ENCODE measurements around the gene SNAPC4. TPM values are rescaled to one million over a fixed set of nuclear protein-coding genes. Genes with fewer than 3 reads are reported as not detected.

The SNAPC4 gene
- total and polyA plus RNA-seq, 9 donors = 3.7 to 9.6 (median 8.7) TPM

DNA sequence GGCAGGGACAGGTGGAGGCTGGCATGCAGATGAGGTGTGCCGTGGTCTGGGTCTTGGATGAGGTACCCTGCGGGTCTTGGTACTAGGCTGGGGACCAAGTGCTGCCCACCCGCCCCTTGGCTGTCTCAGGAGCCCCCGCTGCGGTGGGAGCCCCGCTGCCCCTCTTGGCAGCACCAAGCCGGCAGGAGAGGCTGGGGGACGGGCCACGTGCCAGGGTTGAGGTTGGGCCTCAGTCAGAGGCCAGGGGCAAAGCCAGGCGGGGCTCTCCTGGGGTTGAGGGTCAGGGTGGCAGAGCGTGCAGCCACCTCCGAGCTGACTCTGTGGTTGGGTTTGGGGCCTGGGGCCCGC lies 28.5 kb downstream of the SNAPC4 start:
- Histone ChIP-seq H3K27ac (no peak overlapping the region), H3K36me3 (no peaks in the 10 kb centered on the region), H3K4me3 (no peak overlapping the region), H3K27me3 (no peaks in the 10 kb centered on the region), H3K9me3 (no peaks in the 10 kb centered on the region), H3K4me1 (ENCODE audit: insufficient read depth) (no peaks in the 10 kb centered on the region)
- no peak for DNase-seq
- TF ChIP-seq POLR2A (IDR thresholded peaks at IDR 0.05) = no peak
- TF ChIP-seq EP300 (IDR thresholded peaks at IDR 0.05) = no peak
- no peak for TF ChIP-seq CTCF (IDR thresholded peaks at IDR 0.05)
- intact Hi-C loops (cut with DNase I) = no loop called here
- WGBS, 3 donors = 86 to 87% (median 87%) methylated on average over 10 to 13 of the region's 13 CpGs

DNA sequence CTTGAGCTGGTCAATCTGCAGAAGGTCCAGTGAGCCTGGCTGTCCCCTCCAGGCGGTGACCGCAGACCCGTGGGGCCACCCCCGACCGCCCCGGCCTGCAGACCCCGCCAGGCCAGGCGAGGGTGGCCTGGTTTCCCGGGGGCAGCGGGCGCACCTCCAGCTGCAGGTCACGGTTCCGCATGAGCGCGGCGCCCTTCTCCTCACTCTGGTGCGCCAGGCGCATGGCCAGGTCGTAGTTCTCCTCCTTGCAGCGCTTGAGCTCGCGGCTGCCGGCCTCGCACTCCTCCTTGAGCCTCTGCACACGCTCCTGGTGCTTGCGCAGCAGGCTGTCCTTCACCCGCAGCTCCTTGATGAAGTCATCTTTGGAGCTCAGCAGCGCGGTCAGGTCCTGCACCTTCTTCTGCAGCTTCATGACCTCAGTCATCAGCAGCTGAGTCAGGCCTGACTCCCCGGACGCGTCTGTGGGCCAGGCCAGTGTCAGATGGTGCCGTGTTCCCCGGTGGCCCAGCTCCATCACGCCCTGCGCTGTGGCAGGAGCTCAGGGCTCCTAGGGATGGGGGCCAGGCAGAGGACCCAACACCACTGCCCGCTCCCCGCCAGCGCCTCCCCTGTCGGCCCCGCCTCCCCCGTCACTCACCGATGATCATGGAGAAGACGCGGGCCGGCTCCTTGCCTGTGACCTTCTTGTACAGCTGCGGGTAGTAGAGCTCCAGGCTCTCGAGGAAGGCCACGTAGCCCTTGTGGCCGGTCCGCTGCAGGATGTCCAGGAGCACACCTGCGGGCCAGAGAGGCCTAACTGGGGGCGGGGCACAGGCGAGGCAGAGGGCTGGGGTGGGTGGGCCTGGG lies 29.1 kb downstream of the SNAPC4 start:
- no peaks in the 10 kb centered on the region for H3K9me3 ChIP-seq
- no peaks in the 10 kb centered on the region for H3K27me3 ChIP-seq
- no peaks in the 10 kb centered on the region for H3K4me1 ChIP-seq (ENCODE audit: insufficient read depth)
- 90 to 93% (median 92%) methylated on average over 49 to 54 of the region's 54 CpGs for WGBS, 3 donors
- H3K27ac ChIP-seq = no peak overlapping the region
- no peak for DNase-seq
- TF ChIP-seq EP300 (IDR thresholded peaks at IDR 0.05) (no peak), CTCF (IDR thresholded peaks at IDR 0.05) (no peak), POLR2A (IDR thresholded peaks at IDR 0.05) (no peak)
- no peaks in the 10 kb centered on the region for H3K36me3 ChIP-seq
- no peak overlapping the region for H3K4me3 ChIP-seq
- intact Hi-C loops (cut with DNase I) = no loop called here

DNA sequence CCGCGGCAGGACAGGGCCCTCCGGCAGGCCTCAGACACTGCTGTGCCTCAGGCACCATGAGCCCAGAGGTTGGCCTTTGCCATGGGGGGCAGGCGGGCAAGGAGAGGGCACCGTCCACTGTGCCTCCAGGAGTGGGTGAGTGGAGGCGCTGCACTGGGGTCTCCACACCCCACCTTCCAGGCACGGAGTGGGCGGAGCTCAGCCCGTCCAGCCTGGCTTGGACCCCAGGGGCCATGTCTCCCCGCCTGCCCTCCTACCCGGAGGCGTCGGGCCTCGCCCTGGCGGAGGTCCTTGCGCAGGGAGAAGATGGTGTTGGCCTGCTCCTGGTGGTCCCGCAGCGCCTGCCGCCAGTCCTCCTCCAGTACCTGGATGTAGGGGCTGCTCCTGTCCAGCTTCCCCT lies 29.9 kb downstream of the SNAPC4 start:
- WGBS, 3 donors = 90 to 93% (median 91%) methylated on average over 19 of the region's 19 CpGs
- Histone ChIP-seq H3K27me3 (no peaks in the 10 kb centered on the region), H3K4me3 (no peak overlapping the region), H3K36me3 (no peaks in the 10 kb centered on the region), H3K4me1 (ENCODE audit: insufficient read depth) (no peaks in the 10 kb centered on the region), H3K9me3 (no peaks in the 10 kb centered on the region), H3K27ac (no peak overlapping the region)
- no peak for DNase-seq
- TF ChIP-seq CTCF (IDR thresholded peaks at IDR 0.05) = no peak
- TF ChIP-seq EP300 (IDR thresholded peaks at IDR 0.05) = no peak
- no peak for TF ChIP-seq POLR2A (IDR thresholded peaks at IDR 0.05)
- intact Hi-C loops (cut with DNase I) = no loop called here

- Histone ChIP-seq H3K4me1 (ENCODE audit: insufficient read depth) (no peaks in the 10 kb centered on the region), H3K27me3 (no peaks in the 10 kb centered on the region)
These were observed 31.8 kb downstream of the SNAPC4 start for GRCh38 chr9:136368190-136368589.

More at GRCh38 chr9:136368190-136368589, 31.8 kb downstream of the SNAPC4 start:
- H3K27ac ChIP-seq = no peak overlapping the region
- intact Hi-C loops (cut with DNase I) = loop anchor here in 2 of 4 donors (5.0 kb wide), 2 partner anchors 51 to 56 kb away; no protein-coding TSS in a partner anchor
- H3K9me3 ChIP-seq = no peaks in the 10 kb centered on the region
- 66 to 73% (median 68%) methylated on average over 18 of the region's 18 CpGs for WGBS, 3 donors
- no peak for DNase-seq
- H3K36me3 ChIP-seq = no peaks in the 10 kb centered on the region
- TF ChIP-seq CTCF (IDR thresholded peaks at IDR 0.05) = no peak
- TF ChIP-seq POLR2A (IDR thresholded peaks at IDR 0.05) = no peak
- no peak for TF ChIP-seq EP300 (IDR thresholded peaks at IDR 0.05)
- no peak overlapping the region for H3K4me3 ChIP-seq

Measured in ovary (tissue), 9 donors.